A549 (cell line): ENCODE data around the gene SEMA5A. TPM values are rescaled to one million over a fixed set of nuclear protein-coding genes. Genes with fewer than 3 reads are reported as not detected.

ENCODE experiments used
- ATAC-seq, 2 experiments: fragments of 200-7000 bp in 1 of 2; fragments of >200 bp in 1 of 2; cut with Nextera tagmentation in 1 of 2; cut with Tn5 transposase in 1 of 2; 3 replicates each; pipeline versions ENCODE4 v1.8.0 to v1.9.1; 2018 to 2020; ENCODE audit warnings: mild to moderate bottlenecking in 1 of 2, moderate library complexity in 1 of 2
- CTCF ChIA-PET: fragments of 300-600 bp; sonication (Branson Sonifier 250); formaldehyde crosslinking; extraction: SDS; loops from one replicate; lab custom pipeline; 2021; ENCODE audit warnings: antibody characterized with exemption, inconsistent platforms; lab: Yijun Ruan, JAX
- POLR2A ChIA-PET: fragments of 350-600 bp; formaldehyde crosslinking; extraction: SDS; loops from one replicate; lab custom pipeline; 2021; ENCODE audit warnings: antibody characterized with exemption, inconsistent platforms; lab: Yijun Ruan, JAX
- DNase-seq, 2 experiments: peaks; one replicate each; pipeline versions ENCODE4 v3.0.0 to v3.0.0-alpha.2; 2011 to 2016; ENCODE audit warnings: low read depth in 1 of 2, low spot score in 1 of 2
- FAIRE-seq: peaks from 2 replicates; lab custom pipeline; 2011; peaks lifted over from hg19 to GRCh38; lab: Jason Lieb, UNC
- H3K27ac ChIP-seq, 2 experiments: fragments of >200 bp; sonication (Bioruptor Twin); formaldehyde crosslinking; 3 replicates each; pipeline ENCODE4 v1.5.1; 2016 to 2017
- H3K4me1 ChIP-seq: fragments of >200 bp; sonication (Bioruptor Twin); formaldehyde crosslinking; 3 replicates; pipeline ENCODE4 v1.6.1; 2016
- H3K4me2 ChIP-seq: fragments of >200 bp; sonication (Bioruptor Twin); formaldehyde crosslinking; 3 replicates; pipeline ENCODE4 v1.6.1; 2016
- H3K4me3 ChIP-seq: fragments of >200 bp; sonication (Bioruptor Twin); formaldehyde crosslinking; 3 replicates; pipeline ENCODE4 v1.5.1; 2016
- H3K9me3 ChIP-seq: fragments of >200 bp; sonication (Bioruptor Twin); formaldehyde crosslinking; 3 replicates; pipeline ENCODE4 v1.6.1; 2016
- CEBPB ChIP-seq, 2 experiments: fragments of >200 bp in 1 of 2; sonication (Bioruptor Twin) in 1 of 2; formaldehyde crosslinking in 1 of 2; IDR thresholded peaks; 2 replicates each; pipeline ENCODE4 v1.6.1; 2012 to 2016
- EP300 ChIP-seq, 2 experiments: fragments of >200 bp; sonication (Bioruptor Twin); formaldehyde crosslinking; IDR thresholded peaks; 2 replicates in 1 of 2; 3 replicates in 1 of 2; pipeline ENCODE4 v1.6.1; 2016 to 2017
- FOSB ChIP-seq: fragments of 250-450 bp; sonication (Bioruptor Pico); IDR thresholded peaks from 2 replicates; pipeline ENCODE4 v1.5.0; 2020; ENCODE audit warnings: mild to moderate bottlenecking, moderate library complexity
- FOSL2 ChIP-seq, 2 experiments: fragments of 450-650 bp in 1 of 2; fragments of >200 bp in 1 of 2; sonication (Bioruptor Twin) in 1 of 2; formaldehyde crosslinking; IDR thresholded peaks; 2 replicates each; pipeline versions ENCODE4 v1.5.0 to v1.6.1; 2016 to 2020; ENCODE audit warnings: mild to moderate bottlenecking in 1 of 2, moderate library complexity in 1 of 2
- HEYL ChIP-seq: fragments of 250-450 bp; sonication (Bioruptor Pico); IDR thresholded peaks from 2 replicates; pipeline ENCODE4 v1.8.0; 2021; ENCODE audit warnings: mild to moderate bottlenecking, moderate library complexity
- HOXB5 ChIP-seq: fragments of 250-450 bp; sonication (Bioruptor Pico); IDR thresholded peaks from 2 replicates; pipeline ENCODE4 v1.5.0; 2020; ENCODE audit warnings: mild to moderate bottlenecking, moderate library complexity
- KDM5A ChIP-seq: fragments of 200-600 bp; sonication (generic); IDR thresholded peaks from 2 replicates; pipeline ENCODE4 v1.6.1; 2016; ENCODE audit warnings: antibody characterized with exemption, mild to moderate bottlenecking
- MYC ChIP-seq: IDR thresholded peaks from 2 replicates; pipeline ENCODE4 v1.6.1; 2012; ENCODE audit warnings: mild to moderate bottlenecking, inconsistent platforms, low read length, improper control_type of control experiment, borderline replicate concordance
- NFE2L2 ChIP-seq: fragments of 150-350 bp; conservative IDR thresholded peaks from 2 replicates; pipeline ENCODE4 v1.6.1; 2014; ENCODE audit warnings: low read length
- NR3C1 ChIP-seq: fragments of >200 bp; sonication (Bioruptor Twin); formaldehyde crosslinking; IDR thresholded peaks from 3 replicates; pipeline ENCODE4 v1.6.1; 2017
- PHF8 ChIP-seq: fragments of 200-600 bp; sonication (generic); IDR thresholded peaks from 2 replicates; pipeline ENCODE4 v1.6.1; 2016; ENCODE audit warnings: low read depth, mild to moderate bottlenecking, antibody characterized with exemption, moderate library complexity, borderline replicate concordance
- POLR2AphosphoS2 ChIP-seq: conservative IDR thresholded peaks from 2 replicates; pipeline ENCODE4 v1.6.1; 2012; ENCODE audit warnings: low read length, improper control_type of control experiment, inconsistent platforms
- RCOR1 ChIP-seq: fragments of 150-350 bp; IDR thresholded peaks from 2 replicates; pipeline ENCODE4 v1.6.1; 2014; ENCODE audit warnings: antibody characterized with exemption, low read length, low read depth
- RFX5 ChIP-seq: fragments of 450-650 bp; IDR thresholded peaks from 2 replicates; pipeline ENCODE4 v1.7.1; 2014; ENCODE audit warnings: antibody characterized with exemption, mild to moderate bottlenecking, moderate library complexity
- SREBF2 ChIP-seq: fragments of 450-650 bp; IDR thresholded peaks from 2 replicates; pipeline ENCODE4 v1.6.1; 2014; ENCODE audit warnings: mild to moderate bottlenecking, moderate library complexity
- WGBS: methylation state at CpG from one replicate; pipeline ENCODE4 v1.1.6; 2017; ENCODE audit errors: missing lambda C conversion rate; 5-methylcytosine and 5-hydroxymethylcytosine counted together
- polyA plus RNA-seq, 4 experiments: library from polyadenylated mRNA; depleted of rRNA in 3 of 4; stranded (reverse); fragments of >200 nt; fragmentation: RNase III in 1 of 4; extraction: RNeasy Plus Mini Kit Qiagen cat#74134 plus additional on column Dnase treatment in 1 of 4; gene quantifications; 2 replicates in 3 of 4; 3 replicates in 1 of 4; pipeline ENCODE4 v1.2.3, GENCODE V29; 2011 to 2017
- TF ChIP-seq, protein P1 (sequence below): fragments of 150-350 bp; IDR thresholded peaks from 2 replicates; pipeline ENCODE4 v1.6.1; 2014; ENCODE audit warnings: low read depth, mild to moderate bottlenecking, low read length
- TF ChIP-seq, protein P2 (sequence below): fragments of >200 bp; sonication (Bioruptor Twin); formaldehyde crosslinking; IDR thresholded peaks from 3 replicates; pipeline ENCODE4 v1.5.1; 2016

Gene SEMA5A
- polyA plus RNA-seq, 2 of the 4 experiments (the other 2 are of a cell fraction): not detected

DNA sequence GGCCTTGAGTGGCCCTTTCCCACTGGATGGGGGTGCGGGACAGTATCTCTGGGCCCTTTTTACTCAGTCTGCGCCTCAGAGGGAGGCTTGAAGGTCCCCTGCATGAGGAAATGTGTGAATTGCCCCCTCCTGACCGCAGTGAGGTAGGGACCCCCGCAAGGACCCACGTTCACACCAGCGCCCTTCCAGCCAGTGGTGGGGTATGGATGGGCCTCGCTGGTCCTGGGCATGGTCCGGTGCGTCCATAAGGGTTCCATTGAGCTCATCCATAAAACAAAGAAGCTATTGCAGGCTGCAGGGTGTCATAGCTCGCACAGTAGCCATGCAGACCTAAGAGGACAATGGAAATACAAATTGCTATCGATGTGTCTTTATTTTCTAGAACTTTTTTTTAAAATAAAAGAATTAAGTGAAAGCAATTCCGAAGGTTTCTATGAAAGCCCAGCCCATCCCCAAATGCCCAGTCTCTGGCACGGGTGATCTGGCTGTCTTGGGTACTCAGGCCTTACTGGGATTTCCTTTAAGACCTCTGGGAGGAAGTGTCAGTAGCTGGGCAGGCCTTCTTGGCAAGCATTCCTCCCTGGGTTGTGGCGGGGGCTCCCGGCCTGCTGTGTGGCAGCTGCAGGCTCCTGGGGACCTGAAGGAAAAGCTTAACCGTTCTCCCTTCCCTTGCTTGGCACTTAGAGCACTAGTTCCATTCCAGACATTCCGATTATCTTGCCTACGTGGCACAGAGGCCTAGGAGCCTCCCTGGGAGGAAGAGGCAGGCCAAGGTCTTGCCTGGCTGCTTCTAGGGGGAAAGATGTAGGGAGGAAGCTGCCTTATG, 1.5 kb upstream of the SEMA5A start:
- no peak for DNase-seq
- POLR2A ChIA-PET: no interaction called here
- 72% methylated on average over 18 of the region's 18 CpGs for WGBS
- ATAC-seq: no peak
- H3K4me3 ChIP-seq: no peak overlapping the region
- CTCF ChIA-PET: interaction anchor here (0.9 to 1.6 kb wide), 2 partner anchors 11 to 17 kb away, joined by 3 to 6 read pairs; no protein-coding TSS in a partner anchor
- peaks cover 15% of the 10 kb centered on the region for H3K4me1 ChIP-seq
- no peak overlapping the region for H3K4me2 ChIP-seq
- no peak for TF ChIP-seq FOSB (CRISPR knock-in tag)
- no peak for TF ChIP-seq CEBPB (IDR thresholded peaks at IDR 0.05)
- no peak for TF ChIP-seq NR3C1
- H3K27ac ChIP-seq: no peak overlapping the region
- no peak for FAIRE-seq
- no peaks in the 10 kb centered on the region; the same call in 2 of the 3 replicates for H3K9me3 ChIP-seq

- CTCF ChIA-PET: interaction anchor here (0.6 to 2.9 kb wide), 7 partner anchors 9 to 1621 kb away, joined by 3 to 27 read pairs (median 7); no protein-coding TSS in a partner anchor
- TF ChIP-seq HOXB5: no peak
- no peak for TF ChIP-seq FOSL2 (IDR thresholded peaks at IDR 0.05)
- TF ChIP-seq FOSL2 (CRISPR knock-in tag; IDR thresholded peaks at IDR 0.05): no peak
- TF ChIP-seq POLR2AphosphoS2: no peak
- no peak for TF ChIP-seq HEYL (CRISPR knock-in tag)
- TF ChIP-seq, protein P1, sequence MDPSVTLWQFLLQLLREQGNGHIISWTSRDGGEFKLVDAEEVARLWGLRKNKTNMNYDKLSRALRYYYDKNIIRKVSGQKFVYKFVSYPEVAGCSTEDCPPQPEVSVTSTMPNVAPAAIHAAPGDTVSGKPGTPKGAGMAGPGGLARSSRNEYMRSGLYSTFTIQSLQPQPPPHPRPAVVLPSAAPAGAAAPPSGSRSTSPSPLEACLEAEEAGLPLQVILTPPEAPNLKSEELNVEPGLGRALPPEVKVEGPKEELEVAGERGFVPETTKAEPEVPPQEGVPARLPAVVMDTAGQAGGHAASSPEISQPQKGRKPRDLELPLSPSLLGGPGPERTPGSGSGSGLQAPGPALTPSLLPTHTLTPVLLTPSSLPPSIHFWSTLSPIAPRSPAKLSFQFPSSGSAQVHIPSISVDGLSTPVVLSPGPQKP: no peak
- TF ChIP-seq MYC: no peak
- TF ChIP-seq RFX5: no peak
- TF ChIP-seq RCOR1: no peak
- TF ChIP-seq KDM5A: no peak
- TF ChIP-seq, protein P2, sequence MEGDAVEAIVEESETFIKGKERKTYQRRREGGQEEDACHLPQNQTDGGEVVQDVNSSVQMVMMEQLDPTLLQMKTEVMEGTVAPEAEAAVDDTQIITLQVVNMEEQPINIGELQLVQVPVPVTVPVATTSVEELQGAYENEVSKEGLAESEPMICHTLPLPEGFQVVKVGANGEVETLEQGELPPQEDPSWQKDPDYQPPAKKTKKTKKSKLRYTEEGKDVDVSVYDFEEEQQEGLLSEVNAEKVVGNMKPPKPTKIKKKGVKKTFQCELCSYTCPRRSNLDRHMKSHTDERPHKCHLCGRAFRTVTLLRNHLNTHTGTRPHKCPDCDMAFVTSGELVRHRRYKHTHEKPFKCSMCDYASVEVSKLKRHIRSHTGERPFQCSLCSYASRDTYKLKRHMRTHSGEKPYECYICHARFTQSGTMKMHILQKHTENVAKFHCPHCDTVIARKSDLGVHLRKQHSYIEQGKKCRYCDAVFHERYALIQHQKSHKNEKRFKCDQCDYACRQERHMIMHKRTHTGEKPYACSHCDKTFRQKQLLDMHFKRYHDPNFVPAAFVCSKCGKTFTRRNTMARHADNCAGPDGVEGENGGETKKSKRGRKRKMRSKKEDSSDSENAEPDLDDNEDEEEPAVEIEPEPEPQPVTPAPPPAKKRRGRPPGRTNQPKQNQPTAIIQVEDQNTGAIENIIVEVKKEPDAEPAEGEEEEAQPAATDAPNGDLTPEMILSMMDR: no peak
- TF ChIP-seq EP300 (IDR thresholded peaks at IDR 0.05): no peak
- TF ChIP-seq PHF8: no peak
- no peak for TF ChIP-seq SREBF2
- no peak for TF ChIP-seq NFE2L2
- TF ChIP-seq CEBPB (IDR thresholded peaks at IDR 0.05): no peak
- H3K4me2 ChIP-seq: peak overlapping the region; percentile 87
- peaks cover 15% of the 10 kb centered on the region for H3K4me1 ChIP-seq
- H3K9me3 ChIP-seq: no peaks in the 10 kb centered on the region; the same call in 2 of the 3 replicates
- peak overlapping the region in 1 of 2 experiments; percentile 5; a peak in 1 of 6 replicates for H3K27ac ChIP-seq
- ATAC-seq (peak; percentile 11 to 33; a peak in 4 of 6 replicates), DNase-seq (no peak), FAIRE-seq (no peak)
- peak overlapping the region; percentile 47 for H3K4me3 ChIP-seq
- POLR2A ChIA-PET: no interaction called here
- WGBS: 4% methylated on average over 34 of the region's 82 CpGs
Observed at GRCh38 chr5:9545136-9545991, 511 bp downstream of the SEMA5A start.
